HG03280 (cell line): ENCODE data around the gene STIL.
"Not testable (repeated sequence)": the region's sequence is repeated elsewhere in the genome, so short reads cannot be mapped to it uniquely, and the experiment has no call there.

Experiments used
- ATAC-seq: cut with Tn5 transposase; IDR thresholded peaks from one replicate; pipeline ENCODE4 v1.9.1; 2021; ENCODE audit warnings: mild to moderate bottlenecking, moderate library complexity; ENCODE audit not compliant: unreplicated experiment

Gene STIL

GRCh38 chr1:47313915-47314664 lies at the start of gene STIL:
TSS of gene STIL (minus strand) at chr1:47314147. CDS start at chr1:47310319, 3,828 bp downstream.
- ATAC-seq, result peak; percentile 97

- ATAC-seq, result no peak
Measured at GRCh38 chr1:47362828-47363227, 48.9 kb upstream of the STIL start.

- ATAC-seq, result no peak
Measured at GRCh38 chr1:47361380-47361779, 47.4 kb upstream of the STIL start.

- ATAC-seq, result peak; percentile 83
Measured at GRCh38 chr1:47351305-47351704, 37.4 kb upstream of the STIL start.

- no peak for ATAC-seq
Measured at GRCh38 chr1:47348246-47348645, 34.3 kb upstream of the STIL start.

- no peak for ATAC-seq
Measured at GRCh38 chr1:47347735-47348134, 33.8 kb upstream of the STIL start.

- not testable (repeated sequence) for ATAC-seq
Measured at GRCh38 chr1:47346979-47347378, 33.0 kb upstream of the STIL start.

- no peak for ATAC-seq
Measured at GRCh38 chr1:47340227-47340626, 26.3 kb upstream of the STIL start.

GRCh38 chr1:47338249-47339077 lies 24.5 kb upstream of the STIL start:
- no peak for ATAC-seq

GRCh38 chr1:47337350-47337749 lies 23.4 kb upstream of the STIL start:
- no peak for ATAC-seq

GRCh38 chr1:47334765-47335435 lies 21.0 kb upstream of the STIL start:
- no peak for ATAC-seq

GRCh38 chr1:47333922-47334764 lies 20.2 kb upstream of the STIL start:
- peak; percentile 91 for ATAC-seq

- peak; percentile 72 for ATAC-seq
Measured at GRCh38 chr1:47333578-47333921, 19.6 kb upstream of the STIL start, which contains the start of gene CMPK1. TSS of gene CMPK1 (plus strand) at chr1:47333790. CDS start at chr1:47333946, 156 bp downstream.

GRCh38 chr1:47332779-47333577 lies 19.0 kb upstream of the STIL start:
- ATAC-seq, result no peak

GRCh38 chr1:47331875-47332274 lies 17.9 kb upstream of the STIL start:
- no peak for ATAC-seq

- no peak for ATAC-seq
Measured at GRCh38 chr1:47330212-47330611, 16.3 kb upstream of the STIL start.

GRCh38 chr1:47328992-47329391 lies 15.0 kb upstream of the STIL start:
- no peak for ATAC-seq

GRCh38 chr1:47326271-47326670 lies 12.3 kb upstream of the STIL start:
- no peak for ATAC-seq

- ATAC-seq, result no peak
Measured at GRCh38 chr1:47325528-47325927, 11.6 kb upstream of the STIL start.

GRCh38 chr1:47324682-47325081 lies 10.7 kb upstream of the STIL start:
- ATAC-seq, result no peak
